A549 (cell line): ENCODE results near the gene SHROOM4. TPM values are rescaled to one million over a fixed set of nuclear protein-coding genes. Genes with fewer than 3 reads are reported as not detected.

Experiments used
- ATAC-seq, 2 experiments: fragments of 200-7000 bp in 1 of 2; fragments of >200 bp in 1 of 2; cut with Nextera tagmentation in 1 of 2; cut with Tn5 transposase in 1 of 2; 3 replicates each; pipeline versions ENCODE4 v1.8.0 to v1.9.1; 2018 to 2020; ENCODE audit warnings: mild to moderate bottlenecking in 1 of 2, moderate library complexity in 1 of 2
- CTCF ChIA-PET: fragments of 300-600 bp; sonication (Branson Sonifier 250); formaldehyde crosslinking; extraction: SDS; loops from one replicate; lab custom pipeline; 2021; ENCODE audit warnings: antibody characterized with exemption, inconsistent platforms; lab: Yijun Ruan, JAX
- POLR2A ChIA-PET: fragments of 350-600 bp; formaldehyde crosslinking; extraction: SDS; loops from one replicate; lab custom pipeline; 2021; ENCODE audit warnings: antibody characterized with exemption, inconsistent platforms; lab: Yijun Ruan, JAX
- DNase-seq, 2 experiments: peaks; one replicate each; pipeline versions ENCODE4 v3.0.0 to v3.0.0-alpha.2; 2011 to 2016; ENCODE audit warnings: low read depth in 1 of 2, low spot score in 1 of 2
- FAIRE-seq: peaks from 2 replicates; lab custom pipeline; 2011; peaks lifted over from hg19 to GRCh38; lab: Jason Lieb, UNC
- H3K27ac ChIP-seq, 2 experiments: fragments of >200 bp; sonication (Bioruptor Twin); formaldehyde crosslinking; 3 replicates each; pipeline ENCODE4 v1.5.1; 2016 to 2017
- H3K4me1 ChIP-seq: fragments of >200 bp; sonication (Bioruptor Twin); formaldehyde crosslinking; 3 replicates; pipeline ENCODE4 v1.6.1; 2016
- H3K4me2 ChIP-seq: fragments of >200 bp; sonication (Bioruptor Twin); formaldehyde crosslinking; 3 replicates; pipeline ENCODE4 v1.6.1; 2016
- H3K4me3 ChIP-seq: fragments of >200 bp; sonication (Bioruptor Twin); formaldehyde crosslinking; 3 replicates; pipeline ENCODE4 v1.5.1; 2016
- H3K9me3 ChIP-seq: fragments of >200 bp; sonication (Bioruptor Twin); formaldehyde crosslinking; 3 replicates; pipeline ENCODE4 v1.6.1; 2016
- CBX2 ChIP-seq: fragments of 200-600 bp; sonication (generic); IDR thresholded peaks from 2 replicates; pipeline ENCODE4 v1.6.1; 2016; ENCODE audit warnings: low read depth, mild to moderate bottlenecking, borderline replicate concordance
- CBX8 ChIP-seq: fragments of 200-600 bp; sonication (generic); IDR thresholded peaks from 2 replicates; pipeline ENCODE4 v1.6.1; 2016
- CTCF ChIP-seq: fragments of >200 bp; sonication (Bioruptor Twin); formaldehyde crosslinking; IDR thresholded peaks from 3 replicates; pipeline ENCODE4 v1.5.1; 2016
- EHF ChIP-seq: fragments of 250-450 bp; sonication (Bioruptor Pico); IDR thresholded peaks from 2 replicates; pipeline ENCODE4 v1.5.0; 2020; ENCODE audit warnings: mild to moderate bottlenecking
- EHMT2 ChIP-seq: fragments of 200-600 bp; sonication (generic); IDR thresholded peaks from 2 replicates; pipeline ENCODE4 v1.6.1; 2016; ENCODE audit warnings: antibody characterized with exemption, low read depth, mild to moderate bottlenecking, moderate library complexity
- ELK1 ChIP-seq: fragments of 150-350 bp; IDR thresholded peaks from 2 replicates; pipeline ENCODE4 v1.6.1; 2014; ENCODE audit warnings: low read depth, mild to moderate bottlenecking, low read length
- FOSB ChIP-seq: fragments of 250-450 bp; sonication (Bioruptor Pico); IDR thresholded peaks from 2 replicates; pipeline ENCODE4 v1.5.0; 2020; ENCODE audit warnings: mild to moderate bottlenecking, moderate library complexity
- FOSL2 ChIP-seq, 2 experiments: fragments of 450-650 bp in 1 of 2; fragments of >200 bp in 1 of 2; sonication (Bioruptor Twin) in 1 of 2; formaldehyde crosslinking; IDR thresholded peaks; 2 replicates each; pipeline versions ENCODE4 v1.5.0 to v1.6.1; 2016 to 2020; ENCODE audit warnings: mild to moderate bottlenecking in 1 of 2, moderate library complexity in 1 of 2
- HEYL ChIP-seq: fragments of 250-450 bp; sonication (Bioruptor Pico); IDR thresholded peaks from 2 replicates; pipeline ENCODE4 v1.8.0; 2021; ENCODE audit warnings: mild to moderate bottlenecking, moderate library complexity
- HOXB13 ChIP-seq: fragments of 250-450 bp; sonication (Bioruptor Pico); IDR thresholded peaks from 2 replicates; pipeline ENCODE4 v1.5.0; 2020; ENCODE audit warnings: low read depth, mild to moderate bottlenecking, moderate library complexity
- HOXB5 ChIP-seq: fragments of 250-450 bp; sonication (Bioruptor Pico); IDR thresholded peaks from 2 replicates; pipeline ENCODE4 v1.5.0; 2020; ENCODE audit warnings: mild to moderate bottlenecking, moderate library complexity
- KDM1A ChIP-seq: fragments of 200-600 bp; sonication (generic); IDR thresholded peaks from 2 replicates; pipeline ENCODE4 v1.6.1; 2016; ENCODE audit warnings: low read depth, mild to moderate bottlenecking
- MAX ChIP-seq: IDR thresholded peaks from 2 replicates; pipeline ENCODE4 v1.6.1; 2012
- NPAS2 ChIP-seq: fragments of 250-450 bp; sonication (Bioruptor Pico); IDR thresholded peaks from 2 replicates; pipeline ENCODE4 v1.8.0; 2022; ENCODE audit warnings: mild to moderate bottlenecking, moderate library complexity, borderline replicate concordance
- NR3C1 ChIP-seq: fragments of >200 bp; sonication (Bioruptor Twin); formaldehyde crosslinking; IDR thresholded peaks from 3 replicates; pipeline ENCODE4 v1.6.1; 2017
- PBX3 ChIP-seq: IDR thresholded peaks from 2 replicates; pipeline ENCODE4 v1.6.1; 2012
- PHF8 ChIP-seq: fragments of 200-600 bp; sonication (generic); IDR thresholded peaks from 2 replicates; pipeline ENCODE4 v1.6.1; 2016; ENCODE audit warnings: low read depth, mild to moderate bottlenecking, antibody characterized with exemption, moderate library complexity, borderline replicate concordance
- RAD21 ChIP-seq, 2 experiments: fragments of >200 bp in 1 of 2; sonication (Bioruptor Twin) in 1 of 2; formaldehyde crosslinking in 1 of 2; IDR thresholded peaks in 1 of 2; conservative IDR thresholded peaks in 1 of 2; 2 replicates in 1 of 2; 3 replicates in 1 of 2; pipeline ENCODE4 v1.6.1; 2012 to 2018; ENCODE audit warnings: inconsistent platforms in 1 of 2
- RARB ChIP-seq: fragments of 250-450 bp; sonication (Bioruptor Pico); IDR thresholded peaks from 2 replicates; pipeline ENCODE4 v1.8.0; 2021; ENCODE audit warnings: mild to moderate bottlenecking, moderate library complexity
- REST ChIP-seq: fragments of 200-600 bp; sonication (generic); IDR thresholded peaks from 2 replicates; pipeline ENCODE4 v1.6.1; 2016; ENCODE audit warnings: antibody characterized with exemption, mild to moderate bottlenecking, moderate library complexity
- SMC3 ChIP-seq: fragments of >200 bp; sonication (Bioruptor Twin); formaldehyde crosslinking; IDR thresholded peaks from 3 replicates; pipeline ENCODE4 v1.6.1; 2018; ENCODE audit warnings: inconsistent platforms
- SREBF2 ChIP-seq: fragments of 450-650 bp; IDR thresholded peaks from 2 replicates; pipeline ENCODE4 v1.6.1; 2014; ENCODE audit warnings: mild to moderate bottlenecking, moderate library complexity
- TFCP2L1 ChIP-seq: fragments of 250-450 bp; sonication (Bioruptor Pico); IDR thresholded peaks from 2 replicates; pipeline ENCODE4 v1.5.0; 2021; ENCODE audit warnings: mild to moderate bottlenecking
- USF2 ChIP-seq: fragments of 450-650 bp; IDR thresholded peaks from 2 replicates; pipeline ENCODE4 v1.6.1; 2014; ENCODE audit warnings: antibody characterized with exemption
- ZC3H11A ChIP-seq: fragments of 450-650 bp; IDR thresholded peaks from 2 replicates; pipeline ENCODE4 v1.6.1; 2014; ENCODE audit warnings: antibody characterized with exemption, mild to moderate bottlenecking
- ZNF302 ChIP-seq: fragments of 250-450 bp; sonication (Bioruptor Pico); IDR thresholded peaks from 2 replicates; pipeline ENCODE4 v1.9.0; 2021; ENCODE audit warnings: inconsistent platforms, mild to moderate bottlenecking, moderate library complexity
- WGBS: methylation state at CpG from one replicate; pipeline ENCODE4 v1.1.6; 2017; ENCODE audit errors: missing lambda C conversion rate; 5-methylcytosine and 5-hydroxymethylcytosine counted together
- polyA plus RNA-seq, 4 experiments: library from polyadenylated mRNA; depleted of rRNA in 3 of 4; stranded (reverse); fragments of >200 nt; fragmentation: RNase III in 1 of 4; extraction: RNeasy Plus Mini Kit Qiagen cat#74134 plus additional on column Dnase treatment in 1 of 4; gene quantifications; 2 replicates in 3 of 4; 3 replicates in 1 of 4; pipeline ENCODE4 v1.2.3, GENCODE V29; 2011 to 2017

SHROOM4 gene
- polyA plus RNA-seq, 2 of the 4 experiments (the other 2 are of a cell fraction): not detected

GRCh38 chrX:50691820-50692219 lies 122.2 kb downstream of the SHROOM4 start:
- no peak for TF ChIP-seq PHF8
- TF ChIP-seq CBX2: no peak
- peak; percentile 64 for TF ChIP-seq RAD21 (conservative IDR thresholded peaks at IDR 0.05 in 1 of 2, IDR thresholded peaks at IDR 0.05 in 1 of 2)
- no peak for TF ChIP-seq HEYL (CRISPR knock-in tag)
- TF ChIP-seq ZC3H11A: no peak
- no peak for TF ChIP-seq ZNF302 (CRISPR knock-in tag)
- TF ChIP-seq USF2: no peak
- peak; percentile 51 for TF ChIP-seq CTCF
- no peak for TF ChIP-seq EHF
- TF ChIP-seq REST: no peak
- no peak for TF ChIP-seq FOSB (CRISPR knock-in tag)
- no peak for TF ChIP-seq MAX
- TF ChIP-seq FOSL2 (IDR thresholded peaks at IDR 0.05): no peak
- TF ChIP-seq FOSL2 (CRISPR knock-in tag; IDR thresholded peaks at IDR 0.05): no peak
- no peak for TF ChIP-seq HOXB5 (CRISPR knock-in tag)
- no peak for TF ChIP-seq NPAS2 (CRISPR knock-in tag)
- no peak for TF ChIP-seq SREBF2
- TF ChIP-seq CBX8: no peak
- TF ChIP-seq PBX3: no peak
- TF ChIP-seq TFCP2L1: no peak
- no peak for TF ChIP-seq RARB
- no peak for TF ChIP-seq HOXB13 (CRISPR knock-in tag)
- no peak for TF ChIP-seq EHMT2
- TF ChIP-seq ELK1: no peak
- TF ChIP-seq NR3C1: no peak
- peak; percentile 43; the same call in 2 of the 3 replicates for TF ChIP-seq SMC3
- no peak for TF ChIP-seq KDM1A
- Histone ChIP-seq H3K4me1 (no peaks in the 10 kb centered on the region), H3K4me3 (no peak overlapping the region), H3K4me2 (no peak overlapping the region), H3K27ac (no peak overlapping the region), H3K9me3 (no peaks in the 10 kb centered on the region)
- ChIA-PET CTCF (interaction anchor here (0.6 to 1.5 kb wide), 17 partner anchors 8 to 769 kb away, joined by 3 to 11 read pairs (median 3); no protein-coding TSS in a partner anchor), POLR2A (no interaction called here)
- FAIRE-seq (no peak), ATAC-seq (peak; percentile 94 to 95), DNase-seq (peak; percentile 18 to 44)
- WGBS: 3% methylated on average over 5 of the region's 5 CpGs
